GM18951 (cell line): Measurements from ENCODE around the gene CMC1.
"Not testable (repeated sequence)": the region's sequence is repeated elsewhere in the genome, so short reads cannot be mapped to it uniquely, and the experiment has no call there.

Experiments used
- POLR2A ChIP-seq: IDR thresholded peaks from 4 replicates; pipeline ENCODE4 v1.6.1; 2011; ENCODE audit warnings: mild to moderate bottlenecking; ENCODE audit not compliant: insufficient read length, insufficient read depth; ENCODE audit errors: extremely low read depth
- in situ Hi-C: fragments of 300-500 bp; cut with MboI; formaldehyde crosslinking; loops from one replicate; pipeline ENCODE4 v1.12.0; 2022; ENCODE audit warnings: low sequenced_read_pairs, mixed read lengths, inconsistent platforms; ENCODE audit not compliant: unreplicated experiment

The CMC1 gene

GRCh38 chr3:28262001-28262400 lies 20.6 kb downstream of the CMC1 start:
- in situ Hi-C loops = no loop called here
- no peak for TF ChIP-seq POLR2A

- in situ Hi-C loops = no loop called here
Observed at GRCh38 chr3:28265641-28266040, 24.2 kb downstream of the CMC1 start.

GRCh38 chr3:28267984-28268849 lies 26.8 kb downstream of the CMC1 start:
- TF ChIP-seq POLR2A = no peak

More at GRCh38 chr3:28265641-28266040, 24.2 kb downstream of the CMC1 start:
- no peak for TF ChIP-seq POLR2A

GRCh38 chr3:28268989-28269388 lies 27.6 kb downstream of the CMC1 start:
- in situ Hi-C loops = no loop called here
- no peak for TF ChIP-seq POLR2A

More at GRCh38 chr3:28267984-28268849, 26.8 kb downstream of the CMC1 start:
- in situ Hi-C loops = no loop called here

- in situ Hi-C loops = not testable (repeated sequence)
Observed at GRCh38 chr3:28269884-28270283, 28.5 kb downstream of the CMC1 start.

GRCh38 chr3:28273837-28274236 lies 32.4 kb downstream of the CMC1 start:
- in situ Hi-C loops = no loop called here
- TF ChIP-seq POLR2A = no peak

GRCh38 chr3:28278918-28279317 lies 37.5 kb downstream of the CMC1 start:
- in situ Hi-C loops = no loop called here
- no peak for TF ChIP-seq POLR2A

- TF ChIP-seq POLR2A = no peak
- in situ Hi-C loops = no loop called here
Observed at GRCh38 chr3:28279770-28280169, 38.4 kb downstream of the CMC1 start.

- in situ Hi-C loops = no loop called here
- no peak for TF ChIP-seq POLR2A
Observed at GRCh38 chr3:28280781-28281180, 39.4 kb downstream of the CMC1 start.

GRCh38 chr3:28286595-28286994 lies 45.2 kb downstream of the CMC1 start:
- in situ Hi-C loops = no loop called here
- no peak for TF ChIP-seq POLR2A

GRCh38 chr3:28287046-28287445 lies 45.6 kb downstream of the CMC1 start:
- no peak for TF ChIP-seq POLR2A
- in situ Hi-C loops = no loop called here

GRCh38 chr3:28290863-28291300 lies 49.5 kb downstream of the CMC1 start:
- in situ Hi-C loops = no loop called here
- no peak for TF ChIP-seq POLR2A

GRCh38 chr3:28291577-28291976 lies 50.2 kb downstream of the CMC1 start:
- TF ChIP-seq POLR2A = no peak
- in situ Hi-C loops = no loop called here

GRCh38 chr3:28292622-28293021 lies 51.2 kb downstream of the CMC1 start:
- no peak for TF ChIP-seq POLR2A
- in situ Hi-C loops = no loop called here
